GM21381 (cell line): Measurements from ENCODE around the gene UQCC5.

Experiments
- ATAC-seq: cut with Tn5 transposase; IDR thresholded peaks from one replicate; pipeline ENCODE4 v1.9.1; 2021; ENCODE audit warnings: mild to moderate bottlenecking, moderate library complexity; ENCODE audit not compliant: unreplicated experiment

Gene UQCC5, protein sequence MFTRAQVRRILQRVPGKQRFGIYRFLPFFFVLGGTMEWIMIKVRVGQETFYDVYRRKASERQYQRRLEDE

GRCh38 chr3:52536369-52537164 lies at the start of gene UQCC5:
Gene UQCC5 (plus strand): TSS chr3:52536605. CDS start chr3:52536756, 151 bp downstream.
- peak; percentile 83 for ATAC-seq

DNA sequence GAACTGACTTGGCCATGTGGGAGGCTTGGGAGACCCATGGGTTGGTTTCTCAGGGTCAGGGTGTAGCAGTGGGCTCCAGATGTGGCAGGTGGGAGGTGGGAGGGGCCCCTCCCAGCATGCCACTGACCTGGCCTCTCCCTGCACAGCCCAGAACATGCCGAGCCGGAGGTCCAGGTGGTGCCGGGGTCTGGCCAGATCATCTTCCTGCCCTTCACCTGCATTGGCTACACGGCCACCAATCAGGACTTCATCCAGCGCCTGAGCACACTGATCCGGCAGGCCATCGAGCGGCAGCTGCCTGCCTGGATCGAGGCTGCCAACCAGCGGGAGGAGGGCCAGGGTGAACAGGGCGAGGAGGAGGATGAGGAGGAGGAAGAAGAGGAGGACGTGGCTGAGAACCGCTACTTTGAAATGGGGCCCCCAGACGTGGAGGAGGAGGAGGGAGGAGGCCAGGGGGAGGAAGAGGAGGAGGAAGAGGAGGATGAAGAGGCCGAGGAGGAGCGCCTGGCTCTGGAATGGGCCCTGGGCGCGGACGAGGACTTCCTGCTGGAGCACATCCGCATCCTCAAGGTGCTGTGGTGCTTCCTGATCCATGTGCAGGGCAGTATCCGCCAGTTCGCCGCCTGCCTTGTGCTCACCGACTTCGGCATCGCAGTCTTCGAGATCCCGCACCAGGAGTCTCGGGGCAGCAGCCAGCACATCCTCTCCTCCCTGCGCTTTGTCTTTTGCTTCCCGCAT lies 49.2 kb upstream of the UQCC5 start:
- no peak for ATAC-seq

GRCh38 chr3:52487788-52488691 lies 48.4 kb upstream of the UQCC5 start:
- ATAC-seq: no peak

DNA sequence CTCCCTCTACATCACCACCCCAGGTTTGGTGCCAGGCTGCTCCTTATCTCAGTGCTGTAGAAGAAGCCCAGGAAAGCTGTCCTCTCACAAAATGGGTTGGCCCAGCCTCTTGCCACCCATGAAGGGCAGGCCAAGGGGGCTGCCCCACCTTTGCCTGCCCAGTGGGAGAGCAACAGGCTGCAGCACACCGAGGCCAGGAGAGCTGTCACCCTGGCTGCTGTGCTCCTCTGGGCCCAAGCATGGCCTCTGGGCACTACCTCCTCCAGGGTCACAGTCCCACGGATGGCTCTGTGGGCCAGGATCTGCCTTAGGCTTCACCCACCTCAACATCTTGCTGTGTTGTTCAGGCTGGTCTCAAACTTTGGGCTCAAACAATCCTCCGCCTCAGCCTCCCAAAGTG lies 47.7 kb upstream of the UQCC5 start:
- no peak for ATAC-seq

GRCh38 chr3:52489453-52489852 lies 47.0 kb upstream of the UQCC5 start:
- no peak for ATAC-seq

- ATAC-seq: no peak
Measured at GRCh38 chr3:52490035-52490938, 46.1 kb upstream of the UQCC5 start.

DNA sequence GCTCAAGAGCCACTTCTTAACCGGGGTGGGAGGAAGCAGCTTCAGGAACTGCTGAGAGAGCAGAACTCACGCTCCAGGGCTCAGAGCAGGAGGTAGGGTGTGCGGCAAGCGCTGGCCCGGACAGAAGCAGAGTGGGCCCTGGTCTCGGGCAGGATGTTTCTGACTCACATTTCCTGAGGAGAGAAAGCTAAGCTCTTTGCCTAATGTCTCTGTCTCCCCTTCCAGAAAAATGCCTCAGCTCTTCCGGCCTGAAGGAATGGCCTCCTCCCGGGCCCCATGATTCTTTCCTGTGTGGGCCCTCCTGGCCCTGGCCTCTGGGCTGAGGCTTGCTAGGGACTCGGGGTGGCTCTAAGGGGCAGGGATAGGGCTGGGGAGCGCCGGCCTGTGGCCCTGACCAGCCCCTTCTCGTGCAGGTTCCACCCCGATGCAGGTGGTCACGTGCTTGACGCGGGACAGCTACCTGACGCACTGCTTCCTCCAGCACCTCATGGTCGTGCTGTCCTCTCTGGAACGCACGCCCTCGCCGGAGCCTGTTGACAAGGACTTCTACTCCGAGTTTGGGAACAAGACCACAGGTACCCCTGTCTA lies 45.4 kb upstream of the UQCC5 start:
- ATAC-seq: no peak

- ATAC-seq: no peak
Measured at GRCh38 chr3:52492059-52492458, 44.3 kb upstream of the UQCC5 start.

DNA sequence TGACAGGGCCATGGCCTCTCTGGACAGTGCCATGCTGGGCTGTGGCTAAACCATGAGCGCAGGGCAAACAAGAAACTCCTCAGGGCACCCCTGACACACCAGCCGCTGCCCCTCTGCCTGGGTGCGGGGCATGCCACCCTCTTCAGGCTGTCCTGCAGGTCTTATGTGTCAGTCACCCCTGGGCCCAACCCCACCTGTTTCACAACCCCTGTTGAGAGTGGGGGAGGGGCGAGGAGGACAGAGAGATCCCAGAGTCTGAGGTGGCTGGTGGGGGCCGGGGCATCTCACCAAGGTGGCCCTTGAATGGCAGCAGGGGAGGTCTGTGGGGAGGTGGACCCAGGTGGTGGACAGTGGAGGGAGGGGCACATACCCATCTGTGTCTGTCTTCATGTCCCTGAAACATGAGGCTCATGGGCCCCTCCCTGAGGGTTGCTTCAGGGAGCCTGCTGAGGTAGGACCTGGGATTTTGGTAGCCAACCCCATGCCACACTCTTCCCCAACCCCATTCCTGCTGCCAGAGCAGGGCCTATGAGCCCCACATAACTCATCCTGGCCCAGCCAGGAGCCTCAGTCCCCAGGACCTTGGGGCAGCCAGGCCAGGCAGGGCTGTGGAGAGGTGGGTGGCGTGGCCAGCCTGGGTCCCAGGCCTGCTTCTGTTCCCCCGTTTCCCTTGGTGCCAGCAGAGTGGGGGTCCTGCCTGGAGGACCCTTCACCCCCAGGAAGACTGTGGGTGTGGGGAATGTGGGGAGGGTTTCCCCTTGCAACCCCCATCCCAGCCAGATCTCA lies 43.0 kb upstream of the UQCC5 start:
- ATAC-seq: no peak

DNA sequence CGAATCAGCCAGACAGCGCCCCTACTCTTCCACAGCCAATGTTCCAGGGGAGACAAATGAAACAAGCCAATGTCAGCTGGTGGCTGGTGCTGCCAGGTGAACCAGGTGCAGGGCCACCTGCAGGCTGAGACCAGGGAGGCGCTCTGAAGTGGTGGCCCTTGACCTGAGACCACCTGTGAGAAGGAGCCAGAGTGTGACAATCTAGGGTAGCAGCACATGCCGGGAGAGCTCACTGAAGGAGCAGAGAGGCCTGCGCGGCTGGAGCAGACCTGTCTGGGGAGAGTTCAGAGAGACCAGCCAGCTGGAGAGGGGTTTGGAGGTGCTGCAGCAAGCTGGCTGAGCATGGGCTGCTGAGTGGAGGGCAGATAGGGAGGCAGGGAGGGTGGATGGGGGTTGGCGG lies 42.0 kb upstream of the UQCC5 start:
- no peak for ATAC-seq

DNA sequence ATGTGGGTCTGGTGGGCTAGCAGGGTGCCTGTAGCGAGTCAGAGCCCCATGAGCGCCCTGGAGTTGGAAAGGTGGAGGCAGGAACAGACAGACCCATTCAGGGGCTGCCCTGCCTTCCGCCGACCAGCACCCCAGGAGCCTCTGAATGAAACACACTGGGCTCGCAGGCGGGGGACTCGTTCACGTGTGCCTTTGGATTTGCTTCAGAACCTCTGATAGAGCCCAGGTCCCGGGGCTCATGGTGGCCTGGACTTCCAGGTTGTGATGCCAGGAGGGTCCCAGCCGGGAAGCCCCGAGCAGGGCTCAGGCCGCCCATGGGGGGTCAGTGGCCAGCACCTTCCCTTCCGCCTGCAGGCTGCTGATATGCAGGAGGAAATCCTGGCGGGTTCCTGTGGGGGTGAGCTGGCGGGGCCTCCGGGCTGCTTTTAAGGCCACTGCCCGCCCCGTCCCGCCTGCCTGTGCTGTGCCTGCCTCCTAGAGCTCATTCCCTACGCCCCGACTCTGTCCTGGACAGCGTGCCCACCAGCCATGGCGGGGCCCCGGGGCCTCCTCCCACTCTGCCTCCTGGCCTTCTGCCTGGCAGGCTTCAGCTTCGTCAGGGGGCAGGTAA lies 41.4 kb upstream of the UQCC5 start, which contains the start of gene STAB1:
STAB1 (plus strand) TSS at position 453 of the 610 bp plus-strand sequence; CDS start at position 529, 76 bp downstream.
- no peak for ATAC-seq

DNA sequence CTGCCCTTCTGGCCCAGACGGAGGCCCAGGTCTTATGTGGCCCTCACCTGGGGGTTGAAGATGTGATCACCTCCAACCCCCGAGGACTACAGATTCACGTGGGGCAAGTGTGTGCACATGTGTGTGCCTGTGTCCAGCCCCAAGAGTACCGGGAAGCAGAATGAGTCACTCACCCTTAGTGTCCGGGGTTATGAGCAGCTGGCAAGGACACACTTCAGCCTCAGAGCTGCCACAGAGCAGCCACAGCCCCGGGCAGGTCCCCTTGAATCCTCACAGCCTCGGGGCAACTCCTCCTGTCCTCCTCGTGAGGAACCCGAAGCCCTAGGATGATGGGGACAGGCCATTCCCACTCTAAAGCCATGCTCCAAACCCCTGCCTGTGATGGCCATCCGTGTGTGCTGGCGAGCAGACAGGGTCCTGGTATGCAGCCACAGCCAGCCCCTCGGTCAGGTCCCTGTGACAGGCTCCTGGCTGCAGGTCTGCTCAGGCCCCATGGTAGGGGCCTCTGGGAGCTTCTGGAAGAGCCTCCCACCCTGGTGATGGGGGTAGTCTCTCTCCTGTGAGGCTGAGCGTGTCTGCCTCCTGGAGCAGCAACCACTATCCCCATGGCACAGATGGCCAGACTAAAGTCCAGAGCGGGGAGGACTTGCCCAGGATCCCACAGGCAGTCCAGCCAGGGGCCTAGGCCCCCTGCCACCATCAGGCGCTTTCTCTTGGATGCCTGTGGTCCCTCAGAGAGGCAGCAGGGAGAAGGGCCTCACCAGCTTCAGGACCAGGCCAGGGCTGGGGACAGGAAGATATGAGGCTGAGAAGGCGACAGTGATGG lies 40.4 kb upstream of the UQCC5 start:
- ATAC-seq: no peak

- no peak for ATAC-seq
Measured at GRCh38 chr3:52498137-52499054, 38.0 kb upstream of the UQCC5 start.

DNA sequence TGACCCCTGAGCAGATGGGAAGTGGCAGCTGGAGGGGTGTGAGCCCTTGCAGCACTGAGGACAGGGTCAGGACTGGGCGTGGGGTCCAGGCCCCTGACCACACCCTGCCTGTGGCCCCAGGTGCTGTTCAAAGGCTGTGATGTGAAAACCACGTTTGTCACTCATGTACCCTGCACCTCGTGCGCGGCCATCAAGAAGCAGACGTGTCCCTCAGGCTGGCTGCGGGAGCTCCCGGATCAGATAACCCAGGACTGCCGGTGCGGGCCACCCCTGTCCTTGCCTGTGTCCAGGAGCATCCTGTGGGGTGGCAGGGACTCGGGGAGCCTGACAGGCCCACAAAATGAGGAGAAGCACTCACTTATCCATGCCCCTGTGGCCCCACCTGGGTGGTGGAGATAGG lies 35.4 kb upstream of the UQCC5 start:
- ATAC-seq: no peak

DNA sequence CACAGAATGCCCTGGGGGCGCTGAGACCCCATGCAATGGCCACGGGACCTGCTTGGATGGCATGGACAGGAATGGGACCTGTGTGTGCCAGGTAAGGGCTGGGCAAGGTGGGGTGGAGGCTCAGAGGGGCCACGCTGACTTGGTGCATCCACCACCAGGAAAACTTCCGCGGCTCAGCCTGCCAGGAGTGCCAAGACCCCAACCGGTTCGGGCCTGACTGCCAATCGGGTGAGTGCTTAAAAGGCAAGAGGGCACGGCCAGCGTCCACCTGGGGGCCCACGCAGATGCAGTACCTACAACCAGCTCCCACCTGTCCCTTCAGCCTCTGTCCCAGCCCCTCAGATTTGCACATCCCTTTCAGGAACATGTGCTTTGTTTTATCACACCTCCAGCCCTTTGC lies 34.4 kb upstream of the UQCC5 start:
- ATAC-seq: no peak

GRCh38 chr3:52502808-52503350 lies 33.5 kb upstream of the UQCC5 start:
- ATAC-seq: no peak
